ENCODE measurements around the gene CBLN3.
A peak's percentile ranks its signal among the peaks of the same experiment; 100 is the strongest.

CBLN3 gene

GRCh38 chr14:24387009-24387345, 42.5 kb downstream of the CBLN3 start:
- H3K4me3 ChIP-seq (replicated peaks in 1 of 2; ENCODE audit: low read depth in 2 of 2, low read length in 2 of 2) = no peak overlapping the region
- DNase-seq (ENCODE audit: low read depth in 2 of 2) = no peak
- TF ChIP-seq CTCF (IDR thresholded peaks at IDR 0.05; ENCODE audit: low read depth, low read length) = no peak

DNA sequence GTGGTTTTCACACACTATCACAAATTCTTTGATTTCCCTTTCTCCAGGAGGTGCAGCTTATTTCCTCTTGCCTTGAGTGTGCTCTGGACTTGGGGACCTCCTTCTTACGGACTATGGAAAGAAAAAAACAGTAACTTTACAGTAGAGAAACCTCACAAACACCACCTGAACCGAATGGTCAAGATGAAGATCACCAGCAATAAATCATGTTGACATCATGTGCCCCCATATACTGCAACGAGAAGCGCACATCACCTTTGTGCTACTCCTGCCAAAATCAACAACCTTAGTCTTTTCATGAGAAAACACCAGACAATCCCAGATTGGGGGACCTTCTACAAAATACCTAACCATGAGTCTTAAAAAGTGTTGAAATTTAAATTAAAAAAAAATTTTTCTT, 43.9 kb downstream of the CBLN3 start:
- no peak for DNase-seq (ENCODE audit: low read depth in 2 of 2)
- TF ChIP-seq CTCF (IDR thresholded peaks at IDR 0.05; ENCODE audit: low read depth, low read length) = no peak
- no peak overlapping the region for H3K4me3 ChIP-seq (replicated peaks in 1 of 2; ENCODE audit: low read depth in 2 of 2, low read length in 2 of 2)

- no peak for DNase-seq (ENCODE audit: low read depth in 2 of 2)
- TF ChIP-seq CTCF (IDR thresholded peaks at IDR 0.05; ENCODE audit: low read depth, low read length) = no peak
- H3K4me3 ChIP-seq (replicated peaks in 1 of 2; ENCODE audit: low read depth in 2 of 2, low read length in 2 of 2) = no peak overlapping the region
These were observed 45.3 kb downstream of the CBLN3 start for GRCh38 chr14:24384169-24384568.

GRCh38 chr14:24382064-24382371, 47.5 kb downstream of the CBLN3 start:
- DNase-seq (ENCODE audit: low read depth in 2 of 2) = no peak
- no peak overlapping the region for H3K4me3 ChIP-seq (replicated peaks in 1 of 2; ENCODE audit: low read depth in 2 of 2, low read length in 2 of 2)
- no peak for TF ChIP-seq CTCF (IDR thresholded peaks at IDR 0.05; ENCODE audit: low read depth, low read length)

- TF ChIP-seq CTCF (IDR thresholded peaks at IDR 0.05; ENCODE audit: low read depth, low read length) = no peak
- no peak overlapping the region for H3K4me3 ChIP-seq (replicated peaks in 1 of 2; ENCODE audit: low read depth in 2 of 2, low read length in 2 of 2)
- DNase-seq (ENCODE audit: low read depth in 2 of 2) = peak in 1 of 2 donors; percentile 24
These were observed 48.0 kb downstream of the CBLN3 start for GRCh38 chr14:24381363-24382063.

DNA sequence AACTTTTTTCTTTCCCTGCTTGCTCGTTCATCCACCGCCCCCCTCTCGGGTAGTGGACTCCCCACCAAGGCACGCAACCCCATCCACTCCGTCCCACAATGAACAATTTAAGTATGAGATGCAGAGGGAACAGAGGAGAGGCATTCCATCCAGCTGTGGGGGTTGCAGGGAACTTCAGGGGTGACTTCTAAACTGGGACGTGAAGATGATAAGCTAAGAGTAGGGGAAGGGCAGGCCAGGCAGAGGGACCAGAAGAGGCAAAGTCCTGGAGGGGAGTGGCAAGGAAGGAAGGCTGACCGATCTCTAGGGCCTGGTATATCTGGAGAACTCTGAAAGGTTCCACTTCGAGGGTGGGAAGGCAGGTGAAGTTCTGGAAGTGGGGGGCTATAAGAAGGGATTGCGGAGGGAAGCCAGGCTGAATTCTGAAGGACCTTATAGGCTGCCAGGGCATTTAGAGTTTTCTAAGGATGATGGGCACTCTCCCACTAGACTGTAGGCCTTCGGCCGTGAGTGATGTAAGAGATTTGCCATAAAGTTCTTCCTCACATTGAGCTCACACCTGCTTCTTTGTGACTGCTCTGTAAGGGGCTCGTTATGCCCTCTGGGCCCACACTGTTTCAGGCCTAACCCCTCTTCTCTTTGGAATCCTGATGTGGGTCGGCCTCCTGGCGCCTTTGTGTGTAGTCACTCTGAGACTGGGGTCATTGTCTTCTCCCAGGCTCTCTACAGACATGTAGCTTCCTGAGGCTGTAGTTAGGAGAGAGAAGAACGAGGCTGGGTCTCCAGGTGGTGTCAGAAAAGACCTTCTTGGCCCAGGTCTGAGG, 49.3 kb downstream of the CBLN3 start:
- H3K4me3 ChIP-seq (replicated peaks in 1 of 2; ENCODE audit: low read depth in 2 of 2, low read length in 2 of 2) = no peak overlapping the region
- DNase-seq (ENCODE audit: low read depth in 2 of 2) = no peak
- TF ChIP-seq CTCF (IDR thresholded peaks at IDR 0.05; ENCODE audit: low read depth, low read length) = no peak

Data from cardiac fibroblast (primary cell).